WERI-Rb-1 (cell line): ENCODE data around the gene OXLD1.

Experiments used
- DNase-seq: peaks from one replicate; pipeline ENCODE4 v3.0.0-alpha.2; 2020
- H3K27ac ChIP-seq: fragments of 250-450 bp; sonication (Bioruptor Pico); 2 replicates; pipeline ENCODE4 v1.5.1; 2020; ENCODE audit warnings: mild to moderate bottlenecking, moderate library complexity
- H3K27me3 ChIP-seq: fragments of 250-450 bp; sonication (Bioruptor Pico); 2 replicates; pipeline ENCODE4 v1.5.1; 2021; ENCODE audit warnings: mild to moderate bottlenecking, low read depth, moderate library complexity; ENCODE audit not compliant: insufficient read depth, severe bottlenecking
- H3K36me3 ChIP-seq: fragments of 250-450 bp; sonication (Bioruptor Pico); 2 replicates; pipeline ENCODE4 v1.5.1; 2020; ENCODE audit warnings: mild to moderate bottlenecking, moderate library complexity
- H3K4me3 ChIP-seq: 2 replicates; pipeline ENCODE4 v1.5.1; 2011; ENCODE audit warnings: low read depth, mild to moderate bottlenecking, control low read depth, low read length
- H3K9me3 ChIP-seq: fragments of 250-450 bp; sonication (Bioruptor Pico); 2 replicates; pipeline ENCODE4 v1.5.1; 2021; ENCODE audit warnings: mild to moderate bottlenecking, moderate library complexity; ENCODE audit not compliant: severe bottlenecking
- CTCF ChIP-seq: IDR thresholded peaks from 2 replicates; pipeline ENCODE4 v1.5.1; 2011; ENCODE audit warnings: low read depth, mild to moderate bottlenecking, control low read depth, inconsistent platforms, low read length

OXLD1 gene

GRCh38 chr17:81713004-81713555, 46.7 kb upstream of the OXLD1 start:
- Histone ChIP-seq H3K4me3 (peak overlapping the region; percentile 71), H3K27ac (peak overlapping the region; percentile 95), H3K9me3 (no peaks in the 10 kb centered on the region), H3K27me3 (no peaks in the 10 kb centered on the region), H3K36me3 (peaks cover 57% of the 10 kb centered on the region)
- no peak for DNase-seq
- no peak for TF ChIP-seq CTCF

GRCh38 chr17:81712468-81713003, 46.1 kb upstream of the OXLD1 start:
- H3K27me3 ChIP-seq: no peaks in the 10 kb centered on the region
- peak overlapping the region; percentile 71 for H3K4me3 ChIP-seq
- peak; percentile 82 for DNase-seq
- H3K27ac ChIP-seq: peak overlapping the region; percentile 95
- TF ChIP-seq CTCF: peak; percentile 51
- H3K9me3 ChIP-seq: no peaks in the 10 kb centered on the region
- H3K36me3 ChIP-seq: peaks cover 57% of the 10 kb centered on the region

- Histone ChIP-seq H3K27ac (peak within 1 kb of the TSS; percentile 95), H3K27me3 (no peaks in the 10 kb centered on the region), H3K36me3 (peaks cover 57% of the 10 kb centered on the region), H3K4me3 (peak within 1 kb of the TSS; percentile 71), H3K9me3 (no peaks in the 10 kb centered on the region)
- no peak for TF ChIP-seq CTCF
- peak; percentile 96 for DNase-seq
Measured at GRCh38 chr17:81711814-81712467, 45.5 kb upstream of the OXLD1 start, which contains the start of gene SLC25A10. TSS of gene SLC25A10 (plus strand) at chr17:81712284. CDS start at chr17:81712427, 143 bp downstream.

GRCh38 chr17:81710514-81711308, 44.3 kb upstream of the OXLD1 start:
- peak overlapping the region; percentile 95 for H3K27ac ChIP-seq
- DNase-seq: peak; percentile 67
- peak; percentile 7; the same call in 1 of the 2 replicates for TF ChIP-seq CTCF

DNA sequence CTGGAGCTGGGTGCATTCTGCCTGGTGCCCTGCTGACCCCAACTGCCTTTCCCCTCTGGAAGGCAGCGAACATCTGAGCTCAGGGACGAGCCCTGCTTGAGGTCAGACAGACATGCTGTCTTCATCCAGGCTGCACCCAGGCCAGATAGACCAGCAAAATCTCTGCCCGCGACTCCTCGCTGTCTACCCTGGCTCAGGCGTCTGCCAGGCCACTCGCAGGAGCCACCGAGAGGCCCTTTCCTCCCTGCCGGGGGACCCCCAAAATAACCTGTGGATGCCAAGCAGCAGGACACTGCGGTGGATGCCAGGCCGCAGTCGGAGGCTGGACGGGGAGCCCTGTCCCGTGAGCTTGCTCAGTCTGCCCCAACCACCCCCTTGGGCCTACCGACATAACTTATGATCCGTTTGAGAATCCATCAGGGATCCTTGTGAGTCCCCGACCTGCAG, 42.4 kb upstream of the OXLD1 start:
- Histone ChIP-seq H3K36me3 (peaks cover 58% of the 10 kb centered on the region), H3K4me3 (no peak overlapping the region), H3K27ac (no peak overlapping the region), H3K27me3 (no peaks in the 10 kb centered on the region), H3K9me3 (no peaks in the 10 kb centered on the region)
- no peak for TF ChIP-seq CTCF
- no peak for DNase-seq

More at GRCh38 chr17:81710514-81711308, 44.3 kb upstream of the OXLD1 start:
- H3K36me3 ChIP-seq: peaks cover 57% of the 10 kb centered on the region
- H3K27me3 ChIP-seq: no peaks in the 10 kb centered on the region
- peak overlapping the region; percentile 47 for H3K4me3 ChIP-seq
- H3K9me3 ChIP-seq: no peaks in the 10 kb centered on the region
